ENCODE data around the gene TBL1XR1.
"Not testable (repeated sequence)": the region's sequence is repeated elsewhere in the genome, so short reads cannot be mapped to it uniquely, and the experiment has no call there.

TBL1XR1 gene

GRCh38 chr3:177179281-177180067 lies 17.8 kb downstream of the TBL1XR1 start:
- DNase-seq: no peak

GRCh38 chr3:177177749-177178221 lies 19.5 kb downstream of the TBL1XR1 start:
- DNase-seq: no peak

DNA sequence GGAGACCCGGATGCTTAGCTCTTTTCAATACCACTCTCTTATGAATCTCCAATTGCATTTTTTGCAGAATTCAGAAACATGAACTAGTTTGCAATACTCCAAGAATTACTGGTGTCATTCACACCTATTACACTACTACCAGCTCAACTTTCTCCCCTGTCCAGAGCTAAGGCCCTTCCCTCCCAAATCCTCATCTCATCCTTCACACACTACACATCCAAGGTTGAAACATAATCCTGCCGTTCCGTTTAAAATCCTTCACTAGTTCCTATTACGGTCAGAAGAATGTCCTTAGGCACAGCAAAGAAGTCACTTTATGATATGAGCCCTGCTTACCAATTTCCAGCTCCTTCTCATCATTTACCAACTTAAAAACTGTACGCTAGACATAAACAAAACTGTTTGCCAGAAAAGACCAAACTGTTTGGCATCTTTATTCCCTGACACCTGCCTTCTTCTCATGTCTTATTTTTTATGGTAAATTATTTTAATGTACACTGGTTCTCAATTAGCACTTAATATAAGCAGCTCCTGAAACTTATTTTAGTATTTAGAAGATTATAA lies 22.6 kb downstream of the TBL1XR1 start:
- no peak for DNase-seq

DNA sequence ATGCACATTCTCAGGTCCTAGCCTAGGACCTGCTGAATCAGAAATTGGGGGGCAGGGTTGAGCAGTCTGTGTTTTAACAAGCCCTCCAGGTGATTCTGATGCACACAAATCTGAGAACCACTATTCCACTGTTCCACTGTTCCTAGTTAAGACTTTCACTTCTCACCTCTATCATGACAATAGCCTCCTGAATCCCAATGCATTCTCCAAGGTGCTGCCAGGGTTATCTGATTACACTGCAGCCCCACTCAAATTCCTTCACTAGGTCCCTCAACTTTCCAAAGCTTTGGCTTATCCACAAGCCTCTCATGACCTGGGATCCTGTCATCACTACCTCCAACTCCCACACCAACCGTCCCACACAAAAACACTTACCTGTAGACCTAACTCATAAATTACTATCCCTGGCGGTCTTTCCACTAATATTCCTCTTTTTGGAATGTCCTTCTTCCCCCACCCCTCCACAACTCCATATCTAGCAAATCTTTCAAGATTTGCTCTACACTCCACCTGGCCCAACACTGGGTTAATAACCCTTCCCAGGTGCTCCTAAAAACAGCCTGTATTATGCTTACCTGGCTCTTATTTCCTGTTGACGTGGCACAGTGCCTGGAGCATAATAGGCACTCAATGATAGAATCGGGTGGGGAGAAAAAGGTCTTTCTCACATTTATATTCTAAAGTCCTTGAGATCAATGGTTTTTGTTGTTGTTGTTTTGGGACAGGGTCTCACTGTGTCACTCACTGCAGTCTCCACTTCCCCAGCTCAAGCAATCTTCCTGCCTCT lies 27.2 kb downstream of the TBL1XR1 start:
- no peak for DNase-seq

DNA sequence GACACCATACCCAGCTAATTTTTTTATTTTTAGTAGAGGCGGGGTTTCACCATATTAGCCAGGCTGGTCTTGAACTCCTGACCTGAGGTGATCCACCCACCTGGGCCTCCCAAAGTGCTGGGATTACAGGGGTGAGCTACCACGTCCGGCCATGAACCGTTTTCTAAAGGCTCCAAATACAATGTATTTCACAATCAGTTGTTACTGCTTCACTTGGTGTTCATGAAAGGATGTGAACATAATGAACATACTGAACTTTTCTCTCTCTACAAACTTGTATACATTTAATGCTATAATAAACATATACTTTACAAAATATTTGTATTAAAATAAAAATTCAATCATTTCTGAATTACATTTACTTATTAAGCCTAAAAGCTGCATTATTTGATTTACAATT lies 28.9 kb downstream of the TBL1XR1 start:
- DNase-seq: no peak

GRCh38 chr3:177162742-177163141 lies 34.5 kb downstream of the TBL1XR1 start:
- no peak for DNase-seq

DNA sequence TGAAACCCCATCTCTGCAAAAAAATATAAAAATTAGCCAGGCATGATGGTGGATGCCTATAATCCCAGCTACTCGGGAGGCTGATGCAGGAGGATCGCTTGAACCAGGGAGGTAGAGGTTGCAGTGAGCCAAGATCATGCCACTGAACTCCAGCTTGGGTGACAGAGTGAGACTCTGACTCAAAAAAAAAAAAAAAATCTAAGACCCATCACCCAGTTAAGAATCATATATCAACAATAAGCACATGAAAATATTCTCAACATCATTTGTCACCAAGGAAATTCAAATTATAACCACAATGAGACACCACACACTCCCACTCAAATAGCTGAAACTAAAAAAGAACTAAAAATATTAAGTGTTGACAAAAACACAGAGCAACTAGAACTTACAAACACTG lies 35.7 kb downstream of the TBL1XR1 start:
- not testable (repeated sequence) for DNase-seq

DNA sequence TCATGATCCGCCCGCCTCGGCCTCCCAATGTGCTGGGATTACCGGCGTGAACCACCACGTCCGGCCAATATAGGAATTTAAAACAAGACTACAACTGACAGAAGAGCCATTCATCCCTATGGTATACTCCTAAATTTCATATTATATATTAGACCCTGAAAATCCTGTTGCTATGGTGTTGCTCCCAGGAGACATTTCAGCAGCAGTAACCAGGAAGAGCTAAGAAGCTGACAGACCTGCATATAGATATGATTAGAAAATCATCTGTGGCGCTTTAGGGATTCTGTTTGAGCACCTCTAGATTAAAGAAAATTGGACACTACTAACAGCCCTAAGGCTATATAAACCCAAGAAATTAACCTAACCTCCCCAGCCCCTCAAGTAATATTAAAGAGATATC lies 38.8 kb downstream of the TBL1XR1 start:
- DNase-seq: no peak

- DNase-seq: no peak
Observed at GRCh38 chr3:177157492-177157891, 39.8 kb downstream of the TBL1XR1 start.

DNA sequence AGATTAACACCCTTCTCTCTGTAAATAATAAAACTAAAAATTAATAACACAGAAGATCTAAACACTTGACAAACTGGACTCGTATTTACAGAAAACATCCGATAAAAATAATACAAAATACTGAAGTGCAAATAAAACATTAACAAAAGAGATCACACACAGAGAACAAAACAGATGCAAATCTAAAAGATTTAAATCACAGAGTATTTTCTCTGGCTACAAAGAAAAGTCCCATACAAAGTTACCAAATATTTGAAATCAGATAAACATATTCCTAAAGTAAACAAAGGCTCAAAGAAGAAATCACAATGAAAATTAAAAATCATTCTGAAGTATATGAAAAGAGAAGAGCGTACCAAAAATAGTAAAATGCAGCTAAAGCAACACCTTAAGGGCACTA lies 42.5 kb downstream of the TBL1XR1 start:
- no peak for DNase-seq

DNA sequence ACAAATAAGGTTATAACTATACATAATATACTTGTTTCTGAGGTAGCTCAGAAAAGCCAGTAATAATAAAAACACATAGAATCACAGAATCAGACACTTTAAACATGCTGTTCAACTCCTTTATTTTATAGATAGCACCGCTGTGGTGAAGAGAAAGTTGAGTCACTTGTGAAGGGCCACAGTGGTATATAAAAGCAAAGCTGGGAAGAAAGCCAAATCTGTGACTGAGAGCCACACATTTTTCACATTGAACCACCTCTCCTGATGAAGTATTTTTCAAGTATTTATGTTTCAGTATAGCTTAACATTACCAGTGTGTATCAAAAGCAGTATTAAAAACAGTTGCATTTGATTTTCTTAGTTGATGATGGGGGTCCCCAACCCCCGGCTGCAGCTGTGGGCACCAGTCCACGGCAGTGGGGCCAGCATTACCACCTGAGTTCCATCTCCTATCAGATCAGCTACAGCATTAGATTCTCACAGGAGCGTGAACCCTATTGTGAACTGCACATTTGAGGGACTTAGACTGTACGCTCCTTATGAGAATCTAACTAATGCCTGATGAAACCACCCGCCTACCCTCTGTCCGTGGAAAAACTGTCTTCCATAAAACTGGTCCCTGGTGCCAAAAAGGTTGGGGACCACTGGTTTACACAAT lies 46.2 kb downstream of the TBL1XR1 start:
- no peak for DNase-seq

GRCh38 chr3:177150218-177150916 lies 46.9 kb downstream of the TBL1XR1 start:
- DNase-seq: no peak

DNA sequence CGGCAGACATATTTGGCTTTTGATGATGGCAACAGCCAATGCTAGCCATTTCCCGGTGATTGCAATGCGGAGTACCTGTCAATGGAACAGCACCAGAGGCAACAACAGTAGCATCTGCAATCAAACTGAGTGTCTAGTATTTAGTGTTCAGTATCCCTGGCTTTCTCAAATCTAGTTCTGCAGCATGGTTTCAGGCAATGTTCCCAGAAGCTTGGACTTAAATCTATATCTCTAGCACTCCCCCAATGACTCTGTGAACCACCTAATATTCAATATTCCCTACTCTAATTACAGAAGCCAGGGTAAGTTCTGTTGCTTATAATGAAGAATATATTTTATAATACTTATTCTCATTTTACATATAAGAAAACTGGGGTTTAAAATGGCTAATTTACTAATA lies 48.2 kb downstream of the TBL1XR1 start:
- DNase-seq: no peak

DNA sequence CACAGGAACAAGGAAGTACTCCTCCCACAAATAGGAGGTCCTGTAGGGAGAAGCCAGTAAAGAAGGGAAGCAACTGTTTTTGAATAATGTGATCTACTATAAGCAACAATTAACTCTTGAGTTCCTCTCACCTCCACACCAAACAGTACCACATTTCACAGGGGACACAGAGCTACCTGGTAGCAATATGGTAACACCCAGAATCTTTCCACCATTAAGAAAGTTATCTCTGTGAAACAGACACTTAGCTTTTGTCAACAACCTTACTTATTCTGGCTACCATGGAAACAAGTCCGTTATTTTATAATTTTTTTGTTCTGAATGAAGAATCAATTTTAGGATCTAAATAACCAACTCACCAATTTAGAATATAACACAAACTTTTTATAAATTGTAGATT lies 49.5 kb downstream of the TBL1XR1 start:
- no peak for DNase-seq

GRCh38 chr3:177146646-177147045 lies 50.6 kb downstream of the TBL1XR1 start:
- no peak for DNase-seq

DNA sequence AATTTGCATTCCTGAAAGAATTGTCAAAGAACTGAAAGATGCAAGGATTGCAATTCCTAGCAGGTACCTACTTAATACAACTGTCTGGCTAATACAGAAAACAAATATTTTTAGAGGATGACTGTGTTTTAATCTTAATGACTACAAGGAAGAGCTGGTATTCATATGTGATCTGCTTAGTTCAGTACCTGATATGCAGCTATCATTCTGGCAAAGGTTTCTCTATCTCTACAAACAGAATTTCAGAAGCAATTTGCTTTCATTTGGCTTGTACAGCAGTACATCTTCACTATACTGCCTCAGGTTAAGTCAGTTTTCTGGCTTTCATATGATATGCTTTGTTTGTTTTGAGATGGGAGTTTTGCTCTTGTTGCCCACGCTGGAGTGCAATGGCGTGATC lies 51.3 kb downstream of the TBL1XR1 start:
- DNase-seq: no peak

DNA sequence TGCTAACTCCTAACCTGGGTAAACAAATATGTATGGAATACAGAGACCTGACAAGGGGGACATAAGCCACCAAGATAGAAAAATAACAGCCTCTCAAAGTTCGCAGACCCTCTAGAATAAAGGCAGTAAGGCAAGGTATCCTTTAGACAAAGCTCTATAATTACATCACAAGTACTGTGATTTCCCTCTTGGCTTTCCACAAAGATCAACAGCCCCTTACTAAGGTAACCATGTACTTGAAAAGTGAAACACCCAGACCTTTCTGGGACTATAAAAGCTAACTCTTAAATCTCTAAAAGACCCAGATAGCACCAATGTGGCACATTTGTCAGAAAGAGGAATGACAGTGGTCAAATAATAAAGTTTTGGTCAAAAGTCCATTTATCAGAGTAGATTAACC lies 51.9 kb downstream of the TBL1XR1 start:
- DNase-seq: no peak

- DNase-seq: no peak
Observed at GRCh38 chr3:177144922-177145321, 52.4 kb downstream of the TBL1XR1 start.

- no peak for DNase-seq
Observed at GRCh38 chr3:177141899-177142646, 55.2 kb downstream of the TBL1XR1 start.

GRCh38 chr3:177141471-177141870 lies 55.8 kb downstream of the TBL1XR1 start:
- no peak for DNase-seq

GRCh38 chr3:177139220-177139619 lies 58.1 kb downstream of the TBL1XR1 start:
- DNase-seq: not testable (repeated sequence)

All from cerebellar nuclear complex (tissue), 1 donor.